ENCODE results near the gene DACH1.
A peak's percentile ranks its signal among the peaks of the same experiment; 100 is the strongest.

DACH1 gene

GRCh38 chr13:71672512-71672911, 194.5 kb downstream of the DACH1 start:
- no peaks in the 10 kb centered on the region for H3K4me1 ChIP-seq (ENCODE audit: low read length)
- TF ChIP-seq CTCF (IDR thresholded peaks at IDR 0.05; ENCODE audit: low read depth, low read length) (peak; percentile 13; the same call in 1 of the 2 replicates), EZH2phosphoT487 (IDR thresholded peaks at IDR 0.05; ENCODE audit: low read depth) (no peak)
- no peak overlapping the region for H3K27ac ChIP-seq (ENCODE audit: low read length)
- no peak overlapping the region for H3K4me3 ChIP-seq (ENCODE audit: low read length)
- H3K27me3 ChIP-seq (ENCODE audit: low read depth, low read length), result no peaks in the 10 kb centered on the region
- H3K36me3 ChIP-seq (replicated peaks; ENCODE audit: low read depth, low read length), result no peaks in the 10 kb centered on the region
- no peaks in the 10 kb centered on the region for H4K20me1 ChIP-seq (ENCODE audit: insufficient read depth, low read length)
- no peaks in the 10 kb centered on the region for H3K9me3 ChIP-seq (ENCODE audit: insufficient read depth, low read length)
- no peak overlapping the region for H3K4me2 ChIP-seq (ENCODE audit: low read length)
- H3K79me2 ChIP-seq (ENCODE audit: low read length), result no peaks in the 10 kb centered on the region
- no peak overlapping the region for H3K9ac ChIP-seq (ENCODE audit: low read length)
- H2AFZ ChIP-seq (ENCODE audit: low read depth, low read length), result no peak overlapping the region

- Histone ChIP-seq H2AFZ (ENCODE audit: low read depth, low read length) (no peak overlapping the region), H3K4me1 (ENCODE audit: low read length) (no peaks in the 10 kb centered on the region), H3K27ac (ENCODE audit: low read length) (no peak overlapping the region), H3K9ac (ENCODE audit: low read length) (no peak overlapping the region), H3K9me3 (ENCODE audit: insufficient read depth, low read length) (no peaks in the 10 kb centered on the region), H3K4me2 (ENCODE audit: low read length) (no peak overlapping the region), H4K20me1 (ENCODE audit: insufficient read depth, low read length) (no peaks in the 10 kb centered on the region), H3K36me3 (replicated peaks; ENCODE audit: low read depth, low read length) (no peaks in the 10 kb centered on the region), H3K4me3 (ENCODE audit: low read length) (no peak overlapping the region), H3K79me2 (ENCODE audit: low read length) (no peaks in the 10 kb centered on the region), H3K27me3 (ENCODE audit: low read depth, low read length) (no peaks in the 10 kb centered on the region)
- TF ChIP-seq EZH2phosphoT487 (IDR thresholded peaks at IDR 0.05; ENCODE audit: low read depth), result no peak
- TF ChIP-seq CTCF (IDR thresholded peaks at IDR 0.05; ENCODE audit: low read depth, low read length), result no peak
These were observed 203.6 kb downstream of the DACH1 start for GRCh38 chr13:71663431-71663830.

GRCh38 chr13:71661921-71662320, 205.1 kb downstream of the DACH1 start:
- Histone ChIP-seq H3K9me3 (ENCODE audit: insufficient read depth, low read length) (no peaks in the 10 kb centered on the region), H4K20me1 (ENCODE audit: insufficient read depth, low read length) (no peaks in the 10 kb centered on the region), H3K79me2 (ENCODE audit: low read length) (no peaks in the 10 kb centered on the region), H3K4me2 (ENCODE audit: low read length) (no peak overlapping the region), H3K36me3 (replicated peaks; ENCODE audit: low read depth, low read length) (no peaks in the 10 kb centered on the region), H3K4me1 (ENCODE audit: low read length) (no peaks in the 10 kb centered on the region), H3K9ac (ENCODE audit: low read length) (no peak overlapping the region), H2AFZ (ENCODE audit: low read depth, low read length) (peak overlapping the region; percentile 28; the same call in 1 of the 2 replicates), H3K4me3 (ENCODE audit: low read length) (no peak overlapping the region), H3K27me3 (ENCODE audit: low read depth, low read length) (no peaks in the 10 kb centered on the region), H3K27ac (ENCODE audit: low read length) (no peak overlapping the region)
- TF ChIP-seq CTCF (IDR thresholded peaks at IDR 0.05; ENCODE audit: low read depth, low read length) (no peak), EZH2phosphoT487 (IDR thresholded peaks at IDR 0.05; ENCODE audit: low read depth) (no peak)

GRCh38 chr13:71659404-71659803, 207.6 kb downstream of the DACH1 start:
- H3K36me3 ChIP-seq (replicated peaks; ENCODE audit: low read depth, low read length), result no peaks in the 10 kb centered on the region
- no peak overlapping the region for H3K4me3 ChIP-seq (ENCODE audit: low read length)
- H4K20me1 ChIP-seq (ENCODE audit: insufficient read depth, low read length), result no peaks in the 10 kb centered on the region
- no peak overlapping the region for H2AFZ ChIP-seq (ENCODE audit: low read depth, low read length)
- H3K4me2 ChIP-seq (ENCODE audit: low read length), result no peak overlapping the region
- no peaks in the 10 kb centered on the region for H3K4me1 ChIP-seq (ENCODE audit: low read length)
- H3K27ac ChIP-seq (ENCODE audit: low read length), result no peak overlapping the region
- no peak for TF ChIP-seq CTCF (IDR thresholded peaks at IDR 0.05; ENCODE audit: low read depth, low read length)
- TF ChIP-seq EZH2phosphoT487 (IDR thresholded peaks at IDR 0.05; ENCODE audit: low read depth), result no peak
- H3K79me2 ChIP-seq (ENCODE audit: low read length), result no peaks in the 10 kb centered on the region
- H3K27me3 ChIP-seq (ENCODE audit: low read depth, low read length), result no peaks in the 10 kb centered on the region
- H3K9me3 ChIP-seq (ENCODE audit: insufficient read depth, low read length), result no peaks in the 10 kb centered on the region
- no peak overlapping the region for H3K9ac ChIP-seq (ENCODE audit: low read length)
